Aortic smooth muscle cell (primary cell): ENCODE results near the gene IL23A. TPM values are rescaled to one million over a fixed set of nuclear protein-coding genes. Genes with fewer than 3 reads are reported as not detected.

Source experiments
- total RNA-seq: library from RNA; depleted of rRNA; stranded (reverse); fragments of >200 nt; gene quantifications from 2 replicates; pipeline ENCODE4 v1.2.3, GENCODE V29; 2014

The IL23A gene
- total RNA-seq = 0.12 TPM in 1 of 2 replicates, not detected in the other

GRCh38 chr12:56338308-56339157 lies at the start of gene IL23A:
IL23A (plus strand) TSS chr12:56338884; CDS start chr12:56339045, 161 bp downstream.

GRCh38 chr12:56299853-56300643 lies 38.6 kb upstream of the IL23A start, which contains the start of gene CS:
CS (minus strand) TSS chr12:56300330; CDS start chr12:56300201, 129 bp downstream.

GRCh38 chr12:56315622-56316473 lies 22.8 kb upstream of the IL23A start, which contains the start of gene CNPY2:
CNPY2 (minus strand) TSS chr12:56315988; CDS start chr12:56315217, 771 bp downstream.

GRCh38 chr12:56333679-56334489 lies 4.8 kb upstream of the IL23A start, which contains the start of gene PAN2:
PAN2 (minus strand) TSS chr12:56334000; CDS start chr12:56333094, 906 bp downstream.

GRCh38 chr12:56359851-56360767 lies 21.4 kb downstream of the IL23A start, which contains the start of gene STAT2:
STAT2 (minus strand) TSS chr12:56360107; CDS start chr12:56356571, 3,536 bp downstream.

GRCh38 chr12:56362130-56363059 lies 23.7 kb downstream of the IL23A start, which contains the start of gene APOF:
APOF (minus strand) TSS chr12:56362857; CDS start chr12:56362745, 112 bp downstream.

Other genes with a start within 250 kb of the IL23A start
- 129 and 141 TPM in 2 replicates for gene PA2G4, start 234.3 kb upstream of the IL23A start, total RNA-seq
- 3,729 and 3,955 TPM in 2 replicates for gene RPL41, start 222.3 kb upstream of the IL23A start, total RNA-seq
- gene ZC3H10, start 220.6 kb upstream of the IL23A start, total RNA-seq = 6.8 and 7.9 TPM in 2 replicates
- 209 and 236 TPM in 2 replicates for gene ESYT1, start 210.6 kb upstream of the IL23A start, total RNA-seq
- 93.8 and 98.2 TPM in 2 replicates for gene MYL6B, start 186.3 kb upstream of the IL23A start, total RNA-seq
- gene MYL6, start 180.5 kb upstream of the IL23A start, total RNA-seq = 3,015 and 3,100 TPM in 2 replicates
- 47.4 and 50.4 TPM in 2 replicates for gene SMARCC2, start 149.4 kb upstream of the IL23A start, total RNA-seq
- 109 and 127 TPM in 2 replicates for gene RNF41, start 117.0 kb upstream of the IL23A start, total RNA-seq
- gene NABP2, start 114.5 kb upstream of the IL23A start, total RNA-seq = 31.9 and 33.2 TPM in 2 replicates
- 0.25 TPM in 1 of 2 replicates, not detected in the other for gene SLC39A5, start 108.8 kb upstream of the IL23A start, total RNA-seq
- 16.8 and 18.5 TPM in 2 replicates for gene ANKRD52, start 80.5 kb upstream of the IL23A start, total RNA-seq
- gene COQ10A, start 71.9 kb upstream of the IL23A start, total RNA-seq = 8.6 TPM in 2 replicates
- 82.7 and 94.0 TPM in 2 replicates for gene CS, start 38.6 kb upstream of the IL23A start, total RNA-seq
- gene CNPY2, start 22.9 kb upstream of the IL23A start, total RNA-seq = 78.8 and 85.5 TPM in 2 replicates
- gene PAN2, start 4.9 kb upstream of the IL23A start, total RNA-seq = 16.9 and 21.1 TPM in 2 replicates
- gene STAT2, start 21.2 kb downstream of the IL23A start, total RNA-seq = 172 and 185 TPM in 2 replicates
- gene APOF, start 24.0 kb downstream of the IL23A start, total RNA-seq = not detected in 2 replicates
- gene TIMELESS, start 110.5 kb downstream of the IL23A start, total RNA-seq = 4.8 and 10.3 TPM in 2 replicates
- gene MIP, start 115.8 kb downstream of the IL23A start, total RNA-seq = not detected in 2 replicates
- gene SPRYD4, start 129.7 kb downstream of the IL23A start, total RNA-seq = 1.6 TPM in 2 replicates
- 0.13 TPM in 1 of 2 replicates, not detected in the other for gene GLS2, start 149.3 kb downstream of the IL23A start, total RNA-seq
- 11.5 and 19.6 TPM in 2 replicates for gene RBMS2, start 182.9 kb downstream of the IL23A start, total RNA-seq